Keratinocyte (primary cell): Measurements from ENCODE around the gene RAB11FIP5. TPM values are rescaled to one million over a fixed set of nuclear protein-coding genes. Genes with fewer than 3 reads are reported as not detected.
A peak's percentile ranks its signal among the peaks of the same experiment; 100 is the strongest.

ENCODE experiments used
- DNase-seq: peaks from one replicate; pipeline ENCODE4 v3.0.0-alpha.2; 2011; ENCODE audit warnings: low read depth, missing footprints, low spot score
- FAIRE-seq: peaks from 2 replicates; lab custom pipeline; 2011; peaks lifted over from hg19 to GRCh38; lab: Jason Lieb, UNC
- H2AFZ ChIP-seq: 2 replicates; pipeline ENCODE4 v1.6.0; 2012; ENCODE audit warnings: low read length, control low read depth, inconsistent platforms; ENCODE audit not compliant: control insufficient read depth
- H3K27ac ChIP-seq: 2 replicates; pipeline ENCODE4 v1.5.1; 2011; ENCODE audit warnings: low read length; ENCODE audit not compliant: control insufficient read depth, insufficient read depth
- H3K27me3 ChIP-seq: 3 replicates; pipeline ENCODE4 v1.6.0; 2011; ENCODE audit warnings: low read length; ENCODE audit not compliant: control insufficient read depth, insufficient read depth; ENCODE audit errors: extremely low read depth
- H3K36me3 ChIP-seq, 2 experiments: 2 replicates in 1 of 2; 3 replicates in 1 of 2; pipeline ENCODE4 v1.5.1; 2011; ENCODE audit warnings: low read length in 2 of 2, mild to moderate bottlenecking in 1 of 2; ENCODE audit not compliant: control insufficient read depth in 2 of 2, insufficient read depth in 2 of 2; ENCODE audit errors: extremely low read depth in 1 of 2
- H3K4me1 ChIP-seq: 3 replicates; pipeline ENCODE4 v1.5.1; 2011; ENCODE audit warnings: low read length; ENCODE audit not compliant: control insufficient read depth, insufficient read depth; ENCODE audit errors: extremely low read depth
- H3K4me2 ChIP-seq: 3 replicates; pipeline ENCODE4 v1.6.0; 2011; ENCODE audit warnings: low read depth, low read length; ENCODE audit not compliant: control insufficient read depth, insufficient read depth; ENCODE audit errors: extremely low read depth
- H3K4me3 ChIP-seq, 3 experiments: fragments of 200-600 bp in 1 of 3; sonication (generic) in 1 of 3; 2 replicates in 2 of 3; 3 replicates in 1 of 3; pipeline ENCODE4 v1.5.1; 2011 to 2016; ENCODE audit warnings: low read length in 3 of 3, mild to moderate bottlenecking in 3 of 3, control low read depth in 2 of 3, inconsistent platforms in 1 of 3, low read depth in 1 of 3, mixed read lengths in 1 of 3, mixed run types in 1 of 3, moderate library complexity in 1 of 3; ENCODE audit not compliant: control insufficient read depth in 2 of 3, insufficient read depth in 2 of 3; ENCODE audit errors: extremely low read depth in 1 of 3
- H3K79me2 ChIP-seq: 2 replicates; pipeline ENCODE4 v1.6.0; 2012; ENCODE audit warnings: low read length; ENCODE audit not compliant: control insufficient read depth, insufficient read depth
- H3K9ac ChIP-seq: 3 replicates; pipeline ENCODE4 v1.6.0; 2011; ENCODE audit warnings: low read length; ENCODE audit not compliant: control insufficient read depth, insufficient read depth; ENCODE audit errors: extremely low read depth
- H3K9me1 ChIP-seq: 3 replicates; pipeline ENCODE4 v1.6.0; 2011; ENCODE audit warnings: low read length; ENCODE audit not compliant: control insufficient read depth, insufficient read depth; ENCODE audit errors: extremely low read depth
- H3K9me3 ChIP-seq: 2 replicates; pipeline ENCODE4 v1.5.1; 2012; ENCODE audit warnings: low read depth, low read length; ENCODE audit not compliant: control insufficient read depth
- H4K20me1 ChIP-seq: 3 replicates; pipeline ENCODE4 v1.6.0; 2011; ENCODE audit warnings: low read length; ENCODE audit not compliant: control insufficient read depth, insufficient read depth; ENCODE audit errors: extremely low read depth
- EZH2 ChIP-seq: IDR thresholded peaks from one replicate; pipeline ENCODE4 v1.6.1; 2012; ENCODE audit warnings: inconsistent platforms, mild to moderate bottlenecking, low read length, moderate library complexity
- dilution Hi-C: fragments of 300-500 bp; cut with MboI; formaldehyde crosslinking; loops from one replicate; pipeline ENCODE4 v1.7.0; 2020; ENCODE audit warnings: low sequenced_read_pairs; ENCODE audit not compliant: extremely low pct_ligation_motif_present
- polyA plus RNA-seq, 5 experiments: library from polyadenylated mRNA; depleted of rRNA in 3 of 5; stranded (reverse) in 3 of 5; stranded (forward) in 1 of 5; unstranded in 1 of 5; fragments of >200 nt; gene quantifications; 1 replicate in 1 of 5; 2 replicates in 3 of 5; 3 replicates in 1 of 5; pipeline versions ENCODE4 v1.2.1 to v1.2.3, GENCODE V29; 2011 to 2012; ENCODE audit warnings: missing spikeins in 2 of 5, low read depth in 1 of 5, low replicate concordance in 1 of 5
- TF ChIP-seq, protein P1 (sequence below), 3 experiments: IDR thresholded peaks in 1 of 3; conservative IDR thresholded peaks in 1 of 3; optimal IDR thresholded peaks in 1 of 3; 2 replicates in 2 of 3; 3 replicates in 1 of 3; pipeline versions ENCODE3 to v1.5.1; 2011; ENCODE audit warnings: low read length in 3 of 3, mild to moderate bottlenecking in 3 of 3, moderate library complexity in 2 of 3, control low read depth in 1 of 3, inconsistent platforms in 1 of 3; ENCODE audit not compliant: insufficient read depth in 2 of 3; ENCODE audit errors: extremely low read depth in 1 of 3

Gene RAB11FIP5
- polyA plus RNA-seq, 1 donor (not counting 4 experiments of a cell fraction or from before 2014, with no cell fraction given) = 40.1 TPM

GRCh38 chr2:73087311-73087710 is 25.4 kb downstream of the RAB11FIP5 start:
- H3K79me2 ChIP-seq = peaks cover 89% of the 10 kb centered on the region
- dilution Hi-C loops = no loop called here

DNA sequence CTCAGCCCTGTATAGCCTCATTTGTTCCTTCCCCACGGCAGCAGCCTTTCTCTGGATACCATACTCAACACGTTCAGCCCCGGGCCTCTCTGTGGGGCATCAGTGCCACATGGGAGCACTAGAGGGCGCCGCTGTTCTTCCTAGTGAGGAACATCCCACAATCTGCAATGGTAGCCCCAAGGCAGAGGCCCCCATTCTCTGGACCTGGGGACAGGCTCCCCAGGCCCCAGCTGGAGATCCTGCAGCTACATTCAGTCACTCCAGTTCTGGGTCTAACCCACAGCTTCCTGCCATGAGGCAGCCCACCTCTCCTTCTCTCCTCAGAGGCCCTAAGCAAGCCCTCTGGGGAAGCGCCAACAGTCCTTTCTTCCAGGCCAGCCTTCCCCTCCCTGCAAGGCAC is 27.1 kb downstream of the RAB11FIP5 start:
- Histone ChIP-seq H3K79me2 (peaks cover 85% of the 10 kb centered on the region), H3K9me1 (peaks cover 8% of the 10 kb centered on the region), H3K9me3 (no peaks in the 10 kb centered on the region), H3K4me1 (peaks cover 27% of the 10 kb centered on the region), H4K20me1 (peaks cover 30% of the 10 kb centered on the region), H3K4me3 (no peak overlapping the region), H3K27ac (no peak overlapping the region), H3K36me3 (peaks cover 24 to 38% of the 10 kb centered on the region in 2 experiments), H2AFZ (no peak overlapping the region), H3K9ac (no peak overlapping the region), H3K27me3 (no peaks in the 10 kb centered on the region), H3K4me2 (no peak overlapping the region)
- peak; percentile 26 for FAIRE-seq
- TF ChIP-seq, protein P1, sequence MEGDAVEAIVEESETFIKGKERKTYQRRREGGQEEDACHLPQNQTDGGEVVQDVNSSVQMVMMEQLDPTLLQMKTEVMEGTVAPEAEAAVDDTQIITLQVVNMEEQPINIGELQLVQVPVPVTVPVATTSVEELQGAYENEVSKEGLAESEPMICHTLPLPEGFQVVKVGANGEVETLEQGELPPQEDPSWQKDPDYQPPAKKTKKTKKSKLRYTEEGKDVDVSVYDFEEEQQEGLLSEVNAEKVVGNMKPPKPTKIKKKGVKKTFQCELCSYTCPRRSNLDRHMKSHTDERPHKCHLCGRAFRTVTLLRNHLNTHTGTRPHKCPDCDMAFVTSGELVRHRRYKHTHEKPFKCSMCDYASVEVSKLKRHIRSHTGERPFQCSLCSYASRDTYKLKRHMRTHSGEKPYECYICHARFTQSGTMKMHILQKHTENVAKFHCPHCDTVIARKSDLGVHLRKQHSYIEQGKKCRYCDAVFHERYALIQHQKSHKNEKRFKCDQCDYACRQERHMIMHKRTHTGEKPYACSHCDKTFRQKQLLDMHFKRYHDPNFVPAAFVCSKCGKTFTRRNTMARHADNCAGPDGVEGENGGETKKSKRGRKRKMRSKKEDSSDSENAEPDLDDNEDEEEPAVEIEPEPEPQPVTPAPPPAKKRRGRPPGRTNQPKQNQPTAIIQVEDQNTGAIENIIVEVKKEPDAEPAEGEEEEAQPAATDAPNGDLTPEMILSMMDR (optimal IDR thresholded peaks at IDR 0.05 in 1 of 3, IDR thresholded peaks at IDR 0.05 in 1 of 3, conservative IDR thresholded peaks at IDR 0.05 in 1 of 3; ENCODE audit: extremely low read depth in 1 of 3, insufficient read depth in 2 of 3, low read length in 3 of 3) = peak in 2 of 3 experiments; percentile 91 to 96
- TF ChIP-seq EZH2 = no peak
- dilution Hi-C loops = no loop called here
- no peak for DNase-seq

More at GRCh38 chr2:73087311-73087710, 25.4 kb downstream of the RAB11FIP5 start:
- no peaks in the 10 kb centered on the region for H3K27me3 ChIP-seq
- no peak overlapping the region for H3K4me2 ChIP-seq
- H3K27ac ChIP-seq = no peak overlapping the region
- H3K4me1 ChIP-seq = peaks cover 32% of the 10 kb centered on the region
- no peak for TF ChIP-seq EZH2
- TF ChIP-seq, protein P1 (optimal IDR thresholded peaks at IDR 0.05 in 1 of 3, IDR thresholded peaks at IDR 0.05 in 1 of 3, conservative IDR thresholded peaks at IDR 0.05 in 1 of 3; ENCODE audit: extremely low read depth in 1 of 3, insufficient read depth in 2 of 3, low read length in 3 of 3) = no peak
- no peak overlapping the region for H3K4me3 ChIP-seq
- peaks cover 23 to 37% of the 10 kb centered on the region in 2 experiments for H3K36me3 ChIP-seq
- H4K20me1 ChIP-seq = peaks cover 26% of the 10 kb centered on the region
- H3K9ac ChIP-seq = no peak overlapping the region
- DNase-seq (no peak), FAIRE-seq (no peak)
- no peak overlapping the region for H2AFZ ChIP-seq
- H3K9me1 ChIP-seq = peaks cover 14% of the 10 kb centered on the region
- no peaks in the 10 kb centered on the region for H3K9me3 ChIP-seq
